Osteocyte (in vitro differentiated cells): ENCODE data around the gene SCIN. TPM values are rescaled to one million over a fixed set of nuclear protein-coding genes. Genes with fewer than 3 reads are reported as not detected.

Experiments
- DNase-seq: peaks from one replicate; pipeline ENCODE4 v3.0.0; 2021; ENCODE audit warnings: mixed read lengths; ENCODE audit not compliant: unreplicated experiment; ENCODE audit errors: extremely low spot score
- H3K27ac Mint-ChIP-seq: one replicate; pipeline ENCODE4 v1.8.0; 2021; ENCODE audit warnings: mild to moderate bottlenecking, mixed read lengths; ENCODE audit not compliant: unreplicated experiment
- H3K27me3 Mint-ChIP-seq: one replicate; pipeline ENCODE4 v1.8.0; 2021; ENCODE audit warnings: mixed read lengths; ENCODE audit not compliant: unreplicated experiment
- H3K36me3 Mint-ChIP-seq: one replicate; pipeline ENCODE4 v1.8.0; 2021; ENCODE audit warnings: mixed read lengths; ENCODE audit not compliant: unreplicated experiment
- H3K4me1 Mint-ChIP-seq: one replicate; pipeline ENCODE4 v1.8.0; 2021; ENCODE audit warnings: mixed read lengths; ENCODE audit not compliant: unreplicated experiment
- H3K4me3 Mint-ChIP-seq: one replicate; pipeline ENCODE4 v1.8.0; 2021; ENCODE audit warnings: mild to moderate bottlenecking, moderate library complexity, mixed read lengths; ENCODE audit not compliant: unreplicated experiment
- H3K9me3 Mint-ChIP-seq: one replicate; pipeline ENCODE4 v1.8.0; 2021; ENCODE audit warnings: mixed read lengths; ENCODE audit not compliant: unreplicated experiment
- CTCF ChIP-seq: fragments of 200-600 bp; sonication (generic); IDR thresholded peaks from 2 replicates; pipeline ENCODE4 v1.5.0; 2021; ENCODE audit warnings: antibody characterized with exemption, mild to moderate bottlenecking, moderate library complexity
- total RNA-seq: library from RNA; stranded (reverse); gene quantifications from 2 replicates; pipeline ENCODE4 v1.2.1, GENCODE V29; 2021

SCIN gene
- total RNA-seq, 1 donor from 2014 or later = 1.6 TPM

GRCh38 chr7:12706900-12707536, 136.5 kb downstream of the SCIN start:
- H3K27ac Mint-ChIP-seq = no peak overlapping the region
- no peak overlapping the region for H3K4me3 Mint-ChIP-seq
- H3K27me3 Mint-ChIP-seq = no peaks in the 10 kb centered on the region
- peaks cover under 1% of the 10 kb centered on the region for H3K9me3 Mint-ChIP-seq
- no peak for TF ChIP-seq CTCF
- DNase-seq = no peak
- H3K36me3 Mint-ChIP-seq = no peaks in the 10 kb centered on the region
- H3K4me1 Mint-ChIP-seq = peaks cover 14% of the 10 kb centered on the region

- Mint-ChIP-seq H3K4me1 (peaks cover 14% of the 10 kb centered on the region), H3K36me3 (no peaks in the 10 kb centered on the region), H3K9me3 (no peaks in the 10 kb centered on the region), H3K27ac (no peak overlapping the region), H3K4me3 (no peak overlapping the region), H3K27me3 (no peaks in the 10 kb centered on the region)
- no peak for TF ChIP-seq CTCF
- no peak for DNase-seq
These were observed 137.8 kb downstream of the SCIN start for GRCh38 chr7:12708314-12708713.

Other genes with a start within 250 kb of the SCIN start
- gene VWDE, start 166.9 kb upstream of the SCIN start, total RNA-seq = not detected in 2 replicates
- gene ARL4A, start 116.9 kb downstream of the SCIN start, total RNA-seq = 9.6 and 11.0 TPM in 2 replicates